Measurements from ENCODE around the gene ZNF783.
A peak's percentile ranks its signal among the peaks of the same experiment; 100 is the strongest.

The ZNF783 gene

DNA sequence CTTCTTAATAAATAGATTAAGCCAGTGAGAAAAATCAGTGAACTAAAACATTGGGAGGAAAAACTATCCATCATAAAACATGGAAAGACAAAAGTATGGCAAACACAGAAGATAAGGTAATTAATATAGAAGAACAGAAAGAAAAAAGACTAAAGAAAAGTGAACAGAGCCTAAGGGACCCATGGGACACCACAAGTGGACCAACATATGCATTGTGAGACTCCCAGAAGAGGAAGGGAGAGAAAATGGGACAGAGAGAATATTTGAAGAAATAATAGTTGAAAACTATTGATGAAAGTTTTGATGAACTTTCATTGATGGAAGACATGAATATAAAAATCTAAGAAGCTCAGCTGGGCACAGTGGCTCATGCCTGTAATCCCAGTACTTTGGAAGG lies 71.3 kb downstream of the ZNF783 start:
- DNase-seq (ENCODE audit: extremely low read depth, insufficient read length), result no peak
- Histone ChIP-seq H3K4me3 (replicated peaks; ENCODE audit: low read depth, low read length) (no peak overlapping the region), H3K27me3 (replicated peaks; ENCODE audit: control insufficient read depth, insufficient read depth, low read length) (no peaks in the 10 kb centered on the region; the same call in 1 of the 2 replicates), H3K36me3 (ENCODE audit: control insufficient read depth, insufficient read depth, low read length) (no peaks in the 10 kb centered on the region)
- TF ChIP-seq, protein P1, sequence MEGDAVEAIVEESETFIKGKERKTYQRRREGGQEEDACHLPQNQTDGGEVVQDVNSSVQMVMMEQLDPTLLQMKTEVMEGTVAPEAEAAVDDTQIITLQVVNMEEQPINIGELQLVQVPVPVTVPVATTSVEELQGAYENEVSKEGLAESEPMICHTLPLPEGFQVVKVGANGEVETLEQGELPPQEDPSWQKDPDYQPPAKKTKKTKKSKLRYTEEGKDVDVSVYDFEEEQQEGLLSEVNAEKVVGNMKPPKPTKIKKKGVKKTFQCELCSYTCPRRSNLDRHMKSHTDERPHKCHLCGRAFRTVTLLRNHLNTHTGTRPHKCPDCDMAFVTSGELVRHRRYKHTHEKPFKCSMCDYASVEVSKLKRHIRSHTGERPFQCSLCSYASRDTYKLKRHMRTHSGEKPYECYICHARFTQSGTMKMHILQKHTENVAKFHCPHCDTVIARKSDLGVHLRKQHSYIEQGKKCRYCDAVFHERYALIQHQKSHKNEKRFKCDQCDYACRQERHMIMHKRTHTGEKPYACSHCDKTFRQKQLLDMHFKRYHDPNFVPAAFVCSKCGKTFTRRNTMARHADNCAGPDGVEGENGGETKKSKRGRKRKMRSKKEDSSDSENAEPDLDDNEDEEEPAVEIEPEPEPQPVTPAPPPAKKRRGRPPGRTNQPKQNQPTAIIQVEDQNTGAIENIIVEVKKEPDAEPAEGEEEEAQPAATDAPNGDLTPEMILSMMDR (IDR thresholded peaks at IDR 0.05; ENCODE audit: insufficient read depth, low read length, poor library complexity, severe bottlenecking), result no peak

GRCh38 chr7:149334219-149334618 lies 72.2 kb downstream of the ZNF783 start:
- Histone ChIP-seq H3K27me3 (replicated peaks; ENCODE audit: control insufficient read depth, insufficient read depth, low read length) (no peaks in the 10 kb centered on the region; the same call in 1 of the 2 replicates), H3K4me3 (replicated peaks; ENCODE audit: low read depth, low read length) (no peak overlapping the region), H3K36me3 (ENCODE audit: control insufficient read depth, insufficient read depth, low read length) (no peaks in the 10 kb centered on the region)
- TF ChIP-seq, protein P1 (IDR thresholded peaks at IDR 0.05; ENCODE audit: insufficient read depth, low read length, poor library complexity, severe bottlenecking), result peak; percentile 10
- no peak for DNase-seq (ENCODE audit: extremely low read depth, insufficient read length)
